ENCODE results near the gene GOLGA6C.
"Not testable (repeated sequence)": the region's sequence is repeated elsewhere in the genome, so short reads cannot be mapped to it uniquely, and the experiment has no call there.

GRCh38 chr15:75298541-75299310 is 40.6 kb downstream of the GOLGA6C start:
- not testable (repeated sequence) for TF ChIP-seq CTCF (optimal IDR thresholded peaks at IDR 0.05 in 1 of 3, IDR thresholded peaks at IDR 0.05 in 1 of 3, conservative IDR thresholded peaks at IDR 0.05 in 1 of 3; ENCODE audit: extremely low read depth in 1 of 3, insufficient read depth in 2 of 3, low read length in 3 of 3); EZH2 (IDR thresholded peaks at IDR 0.05; ENCODE audit: low read length)
